Gastrocnemius medialis (tissue), 4 donors: Measurements from ENCODE around the gene HAGHL.

Experiments used
- POLR2A ChIP-seq, 2 donors: fragments of 450-650 bp; IDR thresholded peaks; one replicate each; pipeline ENCODE4 v1.6.1; 2017; ENCODE audit warnings: antibody characterized with exemption in 2 of 2, mild to moderate bottlenecking in 2 of 2, moderate library complexity in 2 of 2
- TF ChIP-seq, protein P1 (sequence below), 5 experiments: fragments of 450-650 bp in 3 of 5; fragments of 200-600 bp in 2 of 5; sonication (generic) in 2 of 5; IDR thresholded peaks in 4 of 5; conservative IDR thresholded peaks in 1 of 5; 1 replicate in 4 of 5; 2 replicates in 1 of 5; pipeline ENCODE4 v1.5.1; 2016 to 2019; ENCODE audit warnings: antibody characterized with exemption in 5 of 5, mild to moderate bottlenecking in 3 of 5, moderate library complexity in 3 of 5

DNA sequence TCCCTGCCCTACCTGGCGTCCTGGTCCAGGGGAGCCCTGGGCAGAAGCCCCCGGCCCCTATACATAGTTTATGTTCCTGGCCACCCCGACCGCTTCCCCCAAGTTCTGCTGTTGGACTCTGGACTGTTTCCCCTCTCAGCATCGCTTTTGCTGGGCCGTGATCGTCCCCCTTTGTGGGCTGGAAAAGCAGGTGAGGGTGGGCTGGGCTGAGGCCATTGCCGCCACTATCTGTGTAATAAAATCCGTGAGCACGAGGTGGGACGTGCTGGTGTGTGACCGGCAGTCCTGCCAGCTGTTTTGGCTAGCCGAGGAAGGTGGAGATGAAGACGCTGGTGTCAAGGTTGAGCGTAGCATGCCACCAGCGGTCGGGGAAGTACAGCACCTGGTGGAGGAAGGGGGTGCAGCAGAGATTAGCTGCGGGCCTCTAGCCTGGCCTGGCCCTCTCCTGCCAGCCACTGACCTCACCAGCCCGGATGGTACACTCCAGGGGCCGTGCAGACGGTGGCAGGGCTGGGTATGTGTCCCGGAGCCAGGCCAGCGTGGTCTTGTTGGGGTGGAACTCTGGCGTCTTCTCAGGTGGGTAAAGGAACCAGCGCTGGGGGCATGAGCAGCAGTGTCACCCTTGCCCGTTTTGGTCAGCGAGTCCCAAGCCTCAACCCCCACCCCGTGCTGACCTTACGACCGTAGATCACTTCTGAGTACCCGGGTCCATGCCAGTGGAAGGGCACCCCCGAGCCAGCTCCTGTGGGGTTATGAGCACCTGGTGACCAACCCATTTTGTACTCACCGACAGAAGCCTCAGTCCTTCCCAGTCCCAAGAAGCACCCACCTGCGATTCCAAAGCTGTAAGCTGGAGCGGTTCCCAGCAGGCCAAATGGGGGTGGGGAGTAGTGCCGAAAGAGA is 44.2 kb upstream of the HAGHL start:
- TF ChIP-seq, protein P1, sequence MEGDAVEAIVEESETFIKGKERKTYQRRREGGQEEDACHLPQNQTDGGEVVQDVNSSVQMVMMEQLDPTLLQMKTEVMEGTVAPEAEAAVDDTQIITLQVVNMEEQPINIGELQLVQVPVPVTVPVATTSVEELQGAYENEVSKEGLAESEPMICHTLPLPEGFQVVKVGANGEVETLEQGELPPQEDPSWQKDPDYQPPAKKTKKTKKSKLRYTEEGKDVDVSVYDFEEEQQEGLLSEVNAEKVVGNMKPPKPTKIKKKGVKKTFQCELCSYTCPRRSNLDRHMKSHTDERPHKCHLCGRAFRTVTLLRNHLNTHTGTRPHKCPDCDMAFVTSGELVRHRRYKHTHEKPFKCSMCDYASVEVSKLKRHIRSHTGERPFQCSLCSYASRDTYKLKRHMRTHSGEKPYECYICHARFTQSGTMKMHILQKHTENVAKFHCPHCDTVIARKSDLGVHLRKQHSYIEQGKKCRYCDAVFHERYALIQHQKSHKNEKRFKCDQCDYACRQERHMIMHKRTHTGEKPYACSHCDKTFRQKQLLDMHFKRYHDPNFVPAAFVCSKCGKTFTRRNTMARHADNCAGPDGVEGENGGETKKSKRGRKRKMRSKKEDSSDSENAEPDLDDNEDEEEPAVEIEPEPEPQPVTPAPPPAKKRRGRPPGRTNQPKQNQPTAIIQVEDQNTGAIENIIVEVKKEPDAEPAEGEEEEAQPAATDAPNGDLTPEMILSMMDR (IDR thresholded peaks at IDR 0.05 in 4 of 5, conservative IDR thresholded peaks at IDR 0.05 in 1 of 5): no peak
- no peak for TF ChIP-seq POLR2A (IDR thresholded peaks at IDR 0.05)
